ENCODE measurements around the gene ACR.

The ACR gene

DNA sequence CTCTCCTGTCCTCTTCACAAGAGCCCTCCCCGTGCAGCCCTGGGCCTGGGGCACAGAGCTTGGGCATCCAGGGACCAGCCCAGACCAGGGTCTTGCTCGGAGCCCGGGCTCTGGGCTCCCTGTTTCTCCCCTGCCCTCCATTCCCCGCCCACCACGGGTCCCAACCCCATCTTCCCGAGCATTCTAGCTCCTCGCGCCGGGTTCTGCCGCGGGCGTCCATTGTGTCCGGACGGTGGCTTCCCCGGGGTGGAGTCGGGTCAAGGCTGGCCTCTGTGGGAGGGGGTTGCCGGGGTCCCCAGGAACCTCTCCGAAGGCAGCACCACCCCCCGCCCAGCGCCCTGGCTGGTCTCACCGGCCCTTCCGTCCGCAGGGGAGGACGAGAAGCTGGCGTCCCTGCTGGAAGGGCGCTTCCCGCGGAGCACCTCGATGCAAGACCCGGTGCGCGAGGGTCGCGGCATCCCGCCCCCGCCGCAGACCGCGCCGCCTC, 18.1 kb upstream of the ACR start:
- DNase-seq, result no peak

DNA sequence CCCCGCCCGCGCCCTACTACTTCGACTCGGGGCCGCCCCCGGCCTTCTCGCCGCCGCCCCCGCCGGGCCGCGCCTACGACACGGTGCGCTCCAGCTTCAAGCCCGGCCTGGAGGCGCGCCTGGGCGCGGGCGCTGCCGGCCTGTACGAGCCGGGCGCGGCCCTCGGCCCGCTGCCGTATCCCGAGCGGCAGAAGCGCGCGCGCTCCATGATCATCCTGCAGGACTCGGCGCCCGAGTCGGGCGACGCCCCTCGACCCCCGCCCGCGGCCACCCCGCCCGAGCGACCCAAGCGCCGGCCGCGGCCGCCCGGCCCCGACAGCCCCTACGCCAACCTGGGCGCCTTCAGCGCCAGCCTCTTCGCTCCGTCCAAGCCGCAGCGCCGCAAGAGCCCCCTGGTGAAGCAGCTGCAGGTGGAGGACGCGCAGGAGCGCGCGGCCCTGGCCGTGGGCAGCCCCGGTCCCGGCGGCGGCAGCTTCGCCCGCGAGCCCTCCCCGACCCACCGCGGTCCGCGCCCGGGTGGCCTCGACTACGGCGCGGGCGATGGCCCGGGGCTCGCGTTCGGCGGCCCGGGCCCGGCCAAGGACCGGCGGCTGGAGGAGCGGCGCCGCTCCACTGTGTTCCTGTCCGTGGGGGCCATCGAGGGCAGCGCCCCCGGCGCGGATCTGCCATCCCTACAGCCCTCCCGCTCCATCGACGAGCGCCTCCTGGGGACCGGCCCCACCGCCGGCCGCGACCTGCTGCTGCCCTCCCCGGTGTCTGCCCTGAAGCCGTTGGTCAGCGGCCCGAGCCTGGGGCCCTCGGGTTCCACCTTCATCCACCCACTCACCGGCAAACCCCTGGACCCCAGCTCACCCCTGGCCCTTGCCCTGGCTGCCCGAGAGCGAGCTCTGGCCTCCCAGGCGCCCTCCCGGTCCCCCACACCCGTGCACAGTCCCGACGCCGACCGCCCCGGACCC, 17.4 kb upstream of the ACR start:
- DNase-seq, result no peak

DNA sequence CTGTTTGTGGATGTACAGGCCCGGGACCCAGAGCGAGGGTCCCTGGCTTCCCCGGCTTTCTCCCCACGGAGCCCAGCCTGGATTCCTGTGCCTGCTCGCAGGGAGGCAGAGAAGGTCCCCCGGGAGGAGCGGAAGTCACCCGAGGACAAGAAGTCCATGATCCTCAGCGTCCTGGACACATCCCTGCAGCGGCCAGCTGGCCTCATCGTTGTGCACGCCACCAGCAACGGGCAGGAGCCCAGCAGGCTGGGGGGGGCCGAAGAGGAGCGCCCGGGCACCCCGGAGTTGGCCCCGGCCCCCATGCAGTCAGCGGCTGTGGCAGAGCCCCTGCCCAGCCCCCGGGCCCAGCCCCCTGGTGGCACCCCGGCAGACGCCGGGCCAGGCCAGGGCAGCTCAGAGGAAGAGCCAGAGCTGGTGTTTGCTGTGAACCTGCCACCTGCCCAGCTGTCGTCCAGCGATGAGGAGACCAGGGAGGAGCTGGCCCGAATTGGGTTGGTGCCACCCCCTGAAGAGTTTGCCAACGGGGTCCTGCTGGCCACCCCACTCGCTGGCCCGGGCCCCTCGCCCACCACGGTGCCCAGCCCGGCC, 16.7 kb upstream of the ACR start:
- no peak for DNase-seq

DNA sequence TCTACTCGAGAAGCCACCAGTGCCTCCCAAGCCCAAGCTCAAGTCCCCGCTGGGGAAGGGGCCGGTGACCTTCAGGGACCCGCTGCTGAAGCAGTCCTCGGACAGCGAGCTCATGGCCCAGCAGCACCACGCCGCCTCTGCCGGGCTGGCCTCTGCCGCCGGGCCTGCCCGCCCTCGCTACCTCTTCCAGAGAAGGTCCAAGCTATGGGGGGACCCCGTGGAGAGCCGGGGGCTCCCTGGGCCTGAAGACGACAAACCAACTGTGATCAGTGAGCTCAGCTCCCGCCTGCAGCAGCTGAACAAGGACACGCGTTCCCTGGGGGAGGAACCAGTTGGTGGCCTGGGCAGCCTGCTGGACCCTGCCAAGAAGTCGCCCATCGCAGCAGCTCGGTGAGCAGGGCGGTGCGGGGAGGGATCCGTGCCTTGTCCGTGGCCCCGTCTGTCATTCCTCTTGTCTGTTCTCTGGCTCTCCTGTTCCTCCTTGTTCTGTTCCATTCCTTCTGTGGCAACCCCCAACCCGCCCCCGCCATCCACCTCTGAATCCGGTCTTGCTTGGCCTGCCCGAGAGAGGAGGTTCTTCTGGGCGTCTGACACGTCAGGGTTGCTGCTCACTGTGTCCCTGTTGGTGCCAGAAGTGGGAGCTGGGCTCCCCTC, 15.8 kb upstream of the ACR start:
- DNase-seq, result no peak

DNA sequence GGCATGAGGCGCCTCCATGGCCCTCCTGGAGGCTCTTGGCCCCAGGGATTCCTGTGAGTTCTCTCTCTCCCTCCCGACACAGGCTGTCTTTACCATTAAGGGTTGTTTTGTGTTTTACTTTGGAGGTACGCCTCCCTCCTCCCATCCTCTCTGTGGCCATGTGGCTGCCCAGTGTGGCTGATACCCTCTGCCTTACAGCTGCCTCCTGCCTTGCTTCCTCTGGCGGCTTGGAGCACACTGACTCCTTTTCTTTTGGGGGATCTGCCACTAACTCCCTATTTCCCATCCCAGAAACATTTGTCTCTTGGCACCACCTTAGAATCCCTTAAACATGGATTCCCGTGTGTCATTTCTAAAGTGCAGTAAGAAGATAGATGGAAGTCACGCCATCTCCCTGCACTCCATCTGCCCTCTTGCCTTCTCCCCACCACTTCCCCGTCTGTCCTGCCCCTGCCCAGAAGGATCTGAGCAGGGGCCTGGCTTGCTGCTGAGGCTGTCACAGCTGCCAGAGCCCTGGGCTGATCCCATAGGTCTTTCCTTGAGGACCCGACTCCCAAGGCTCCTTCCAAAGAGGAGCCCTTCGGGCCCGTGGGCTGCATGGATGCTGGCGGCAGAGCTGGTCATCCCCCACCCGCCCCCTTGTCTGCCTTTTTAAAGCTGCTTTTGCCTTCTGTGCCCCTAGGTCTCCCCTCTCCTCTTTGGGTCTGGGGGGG, 15.1 kb upstream of the ACR start:
- DNase-seq, result no peak

DNA sequence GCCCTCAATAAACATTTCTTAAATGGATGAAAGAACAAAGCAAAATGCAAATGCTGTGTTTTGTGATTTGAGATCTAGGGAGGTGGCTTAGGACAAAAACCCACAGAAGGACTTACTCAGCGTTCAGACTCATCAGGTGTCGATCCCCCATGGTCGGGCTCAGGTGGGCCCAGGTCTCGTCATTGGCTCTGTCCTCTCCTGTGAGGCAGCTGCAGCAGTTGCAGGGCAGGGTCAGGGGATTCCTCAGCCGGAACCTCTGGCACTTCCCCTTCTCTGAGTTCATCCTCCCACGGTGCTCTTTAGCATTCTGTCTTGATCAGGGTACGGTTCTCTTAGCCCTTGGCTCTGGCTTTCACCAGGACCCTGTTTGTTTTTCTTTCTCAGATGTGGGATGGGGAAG, 14.0 kb upstream of the ACR start:
- DNase-seq, result no peak

DNA sequence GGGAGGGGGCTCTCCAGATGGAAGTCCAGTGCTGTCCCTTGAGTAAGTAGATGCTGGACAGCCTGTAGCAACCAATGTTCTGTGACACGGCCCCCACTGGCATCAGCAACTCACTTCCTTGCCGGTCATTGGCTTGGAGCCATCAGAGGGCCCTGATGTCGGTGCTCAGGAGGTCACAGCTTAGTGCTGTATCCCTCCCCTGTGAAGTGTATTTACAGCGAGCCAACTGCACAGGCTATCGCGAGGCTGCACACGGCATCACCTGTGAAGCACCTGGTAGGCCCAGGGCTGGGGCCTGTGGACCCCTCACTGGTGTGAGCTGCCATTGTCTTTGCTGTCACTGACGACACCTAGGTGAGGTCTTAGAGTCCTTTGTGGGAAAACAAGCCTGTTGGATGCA, 13.4 kb upstream of the ACR start:
- no peak for DNase-seq

DNA sequence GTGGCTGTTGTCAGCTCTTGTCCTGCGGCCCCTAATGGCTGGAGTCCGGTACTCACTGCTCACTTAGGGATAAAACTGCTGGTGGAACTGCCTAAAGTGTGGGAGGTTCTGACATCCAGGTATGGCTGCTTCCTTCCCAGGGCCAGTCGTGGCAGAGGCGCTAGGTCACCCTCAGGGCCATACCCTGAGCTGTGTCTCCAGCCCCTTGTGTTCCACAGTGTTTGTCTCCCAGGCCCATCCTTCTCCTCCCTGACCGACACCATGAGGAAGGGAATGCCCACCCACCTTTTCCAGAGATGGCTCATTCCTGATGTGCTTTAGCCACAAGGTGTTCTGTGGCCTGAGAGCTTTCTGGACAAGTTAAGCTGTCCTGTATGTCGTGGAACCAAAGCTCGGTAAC, 12.4 kb upstream of the ACR start:
- DNase-seq, result no peak

DNA sequence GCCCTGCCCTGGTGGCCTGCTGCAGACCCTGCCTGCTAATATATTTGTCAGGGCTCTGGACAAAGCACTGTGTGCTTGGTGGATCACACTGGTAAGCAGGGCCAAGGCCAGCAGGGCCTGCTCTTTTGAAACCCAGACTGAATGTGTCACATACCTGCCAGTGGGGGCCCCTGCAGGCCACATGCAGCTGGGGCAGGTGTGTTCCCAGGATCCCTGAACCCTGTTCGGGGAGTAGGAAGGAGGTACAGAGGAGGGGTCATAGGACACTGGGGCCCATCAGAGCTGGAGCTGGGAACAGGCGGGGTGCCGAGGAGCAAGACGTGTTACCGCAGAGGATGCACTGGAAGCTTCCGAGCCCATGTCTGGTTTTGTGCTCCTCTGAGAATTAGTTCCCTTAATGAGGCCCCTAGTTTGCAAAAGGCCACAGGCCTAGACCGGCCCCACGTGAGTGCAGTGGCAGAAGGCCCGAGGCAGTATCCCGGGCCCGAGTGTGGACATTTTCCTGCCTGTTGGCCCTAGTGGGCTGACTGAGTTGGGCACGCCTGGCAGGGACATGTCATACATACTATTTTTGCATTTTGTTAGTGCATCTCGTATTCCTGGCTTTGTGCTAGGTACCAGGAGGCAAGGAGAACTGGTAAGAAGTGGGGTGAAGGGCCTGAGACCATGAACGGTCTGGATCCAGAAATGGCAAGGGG, 11.2 kb upstream of the ACR start:
- no peak for DNase-seq

DNA sequence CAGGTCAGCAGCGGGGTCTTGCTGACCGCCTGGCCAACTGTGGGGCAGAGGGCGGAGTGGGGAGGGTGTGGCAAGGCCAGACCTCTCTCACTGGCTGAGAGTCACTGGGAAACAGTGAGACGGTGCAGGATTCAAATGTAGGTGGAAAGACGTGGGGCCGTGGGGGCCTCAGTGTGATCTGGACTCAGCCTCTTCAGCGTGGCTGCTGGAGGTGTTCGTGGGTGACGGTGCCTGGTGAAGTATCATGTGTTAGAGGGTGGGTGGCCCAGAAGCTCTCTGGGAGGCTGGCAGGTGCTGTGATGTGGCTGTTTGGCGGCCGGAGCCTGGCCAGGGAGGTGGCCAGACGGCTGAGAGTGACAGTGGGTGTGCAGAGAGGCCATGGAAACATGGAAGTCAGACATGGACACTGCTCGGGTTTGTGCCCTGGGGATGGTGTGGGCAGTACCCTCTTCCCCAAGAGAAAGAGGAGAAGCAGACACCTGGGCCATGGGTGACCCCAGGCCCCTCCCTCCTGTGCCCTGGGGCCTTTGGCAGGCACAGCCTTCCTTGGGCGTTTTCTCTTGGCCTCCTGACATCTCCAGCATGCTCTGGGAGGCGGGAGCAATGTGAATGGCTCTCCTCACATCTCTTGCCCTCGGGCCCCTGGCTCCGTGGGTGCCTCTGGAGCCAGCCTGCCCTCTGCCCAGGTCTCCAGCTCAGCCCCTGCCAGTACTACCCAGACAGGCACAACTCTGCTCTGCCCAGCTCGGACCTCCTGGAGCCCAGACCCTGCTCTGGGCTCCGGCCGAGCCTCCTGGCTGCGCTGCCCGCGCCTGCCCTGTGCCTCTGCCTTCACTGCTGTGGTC, 10.1 kb upstream of the ACR start:
- no peak for DNase-seq

DNA sequence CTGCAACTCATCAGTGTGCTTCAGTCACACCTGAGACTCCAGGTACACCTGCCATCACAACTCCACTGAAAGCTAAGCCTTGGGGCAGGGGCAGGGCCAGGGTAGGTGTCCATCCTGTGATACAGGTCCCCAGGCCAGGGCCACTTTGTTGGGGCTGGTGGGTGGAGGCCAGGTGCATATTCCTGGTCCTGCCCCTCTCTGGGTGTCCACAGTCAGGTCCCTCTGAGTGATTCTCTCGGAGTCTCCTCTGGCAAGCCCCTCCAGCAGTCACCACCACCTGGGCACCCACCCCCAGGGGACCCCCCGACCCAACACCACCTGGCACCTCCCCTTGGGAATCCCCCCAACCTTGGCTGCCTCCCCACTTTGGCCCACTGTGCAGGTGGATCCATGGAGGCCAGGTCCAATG, 9.5 kb upstream of the ACR start:
- no peak for DNase-seq

DNA sequence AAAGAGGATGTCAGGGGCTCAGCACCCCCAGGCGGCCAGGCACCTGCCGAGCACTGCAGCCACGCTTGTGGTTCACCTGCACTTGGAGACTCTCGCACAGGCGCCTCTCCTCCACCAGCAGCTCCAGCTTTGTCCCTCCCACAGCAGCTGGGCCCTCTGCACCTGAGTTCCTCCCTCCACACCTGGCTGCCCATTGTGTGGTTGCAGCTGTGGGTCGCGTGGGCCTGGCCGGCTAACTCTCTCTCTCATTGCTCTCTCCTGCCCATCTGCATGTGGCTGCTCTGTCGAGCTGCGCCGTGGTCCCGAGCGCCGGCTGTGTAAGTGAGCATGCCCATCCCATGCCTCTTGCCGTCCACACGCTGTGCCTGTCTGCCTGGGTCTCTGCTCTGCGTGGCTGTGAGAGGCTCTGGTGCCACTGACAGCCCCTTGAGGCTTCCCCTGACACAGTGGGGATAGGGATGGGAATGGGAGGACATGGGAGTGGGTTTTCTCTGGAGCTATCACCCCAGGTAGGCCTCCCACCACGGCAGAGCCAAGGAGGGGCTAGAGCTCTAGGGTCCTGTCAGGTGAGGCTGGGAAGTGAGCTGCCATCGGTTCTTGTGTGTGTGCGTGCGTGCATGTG, 8.5 kb upstream of the ACR start:
- no peak for DNase-seq

DNA sequence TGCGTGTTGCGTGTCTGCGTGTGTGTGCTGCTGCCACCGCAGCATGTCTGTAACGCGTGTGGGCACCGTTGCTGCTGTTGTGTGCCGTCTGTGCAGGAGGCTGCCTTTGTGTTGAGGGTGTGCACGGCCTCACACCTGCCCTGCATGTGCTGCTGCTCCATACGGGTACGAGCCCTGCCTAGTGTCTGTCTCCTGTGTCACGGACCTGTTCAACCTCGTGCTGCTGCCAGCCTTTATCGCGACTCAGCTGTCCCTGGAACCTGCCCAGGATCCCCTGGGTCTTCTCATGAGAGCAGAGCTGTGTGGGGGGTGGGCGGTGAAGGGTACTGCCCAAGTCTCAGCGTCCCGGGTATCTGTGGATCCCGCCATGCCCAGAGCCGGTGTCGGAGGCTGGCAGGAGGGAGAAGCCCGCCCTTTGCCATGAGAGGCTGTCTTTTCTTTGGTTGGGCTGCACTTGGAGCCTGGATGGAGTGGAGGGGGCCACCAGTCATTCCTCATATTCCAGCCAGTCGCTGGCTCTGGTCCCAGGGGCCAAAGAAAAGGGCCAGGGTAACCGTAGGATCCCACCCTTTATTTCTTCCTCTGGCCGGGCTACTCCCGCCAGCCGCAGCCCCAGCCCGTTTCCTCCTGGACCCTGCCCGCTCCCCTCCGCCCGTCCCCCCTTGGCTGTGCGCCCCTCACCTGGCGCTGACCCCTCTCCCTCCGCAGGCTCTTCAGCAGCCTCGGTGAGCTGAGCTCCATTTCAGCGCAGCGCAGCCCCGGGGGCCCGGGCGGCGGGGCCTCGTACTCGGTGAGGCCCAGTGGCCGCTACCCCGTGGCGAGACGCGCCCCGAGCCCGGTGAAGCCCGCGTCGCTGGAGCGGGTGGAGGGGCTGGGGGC, 7.8 kb upstream of the ACR start:
- DNase-seq, result no peak

DNA sequence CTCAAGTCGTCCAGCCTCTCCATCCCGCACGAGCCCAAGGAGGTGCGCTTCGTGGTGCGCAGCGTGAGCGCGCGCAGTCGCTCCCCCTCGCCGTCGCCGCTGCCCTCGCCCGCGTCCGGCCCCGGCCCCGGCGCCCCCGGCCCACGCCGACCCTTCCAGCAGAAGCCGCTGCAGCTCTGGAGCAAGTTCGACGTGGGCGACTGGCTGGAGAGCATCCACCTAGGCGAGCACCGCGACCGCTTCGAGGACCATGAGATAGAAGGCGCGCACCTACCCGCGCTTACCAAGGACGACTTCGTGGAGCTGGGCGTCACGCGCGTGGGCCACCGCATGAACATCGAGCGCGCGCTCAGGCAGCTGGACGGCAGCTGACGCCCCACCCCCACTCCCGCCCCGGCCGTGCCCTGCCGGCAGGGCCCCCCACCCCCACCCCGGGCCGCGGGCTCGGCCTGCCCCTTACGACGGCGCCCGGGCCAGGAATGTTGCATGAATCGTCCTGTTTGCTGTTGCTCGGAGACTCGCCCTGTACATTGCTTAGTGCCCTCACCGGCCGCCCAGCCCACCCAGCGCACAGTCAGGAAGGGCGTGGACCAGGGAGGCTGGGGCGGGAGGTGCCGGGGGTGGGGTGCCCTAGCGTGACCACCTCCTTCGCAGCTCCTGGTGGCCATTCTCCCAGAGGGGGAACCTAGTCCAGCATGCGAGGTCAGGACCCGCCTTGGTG, 6.9 kb upstream of the ACR start:
- no peak for DNase-seq

DNA sequence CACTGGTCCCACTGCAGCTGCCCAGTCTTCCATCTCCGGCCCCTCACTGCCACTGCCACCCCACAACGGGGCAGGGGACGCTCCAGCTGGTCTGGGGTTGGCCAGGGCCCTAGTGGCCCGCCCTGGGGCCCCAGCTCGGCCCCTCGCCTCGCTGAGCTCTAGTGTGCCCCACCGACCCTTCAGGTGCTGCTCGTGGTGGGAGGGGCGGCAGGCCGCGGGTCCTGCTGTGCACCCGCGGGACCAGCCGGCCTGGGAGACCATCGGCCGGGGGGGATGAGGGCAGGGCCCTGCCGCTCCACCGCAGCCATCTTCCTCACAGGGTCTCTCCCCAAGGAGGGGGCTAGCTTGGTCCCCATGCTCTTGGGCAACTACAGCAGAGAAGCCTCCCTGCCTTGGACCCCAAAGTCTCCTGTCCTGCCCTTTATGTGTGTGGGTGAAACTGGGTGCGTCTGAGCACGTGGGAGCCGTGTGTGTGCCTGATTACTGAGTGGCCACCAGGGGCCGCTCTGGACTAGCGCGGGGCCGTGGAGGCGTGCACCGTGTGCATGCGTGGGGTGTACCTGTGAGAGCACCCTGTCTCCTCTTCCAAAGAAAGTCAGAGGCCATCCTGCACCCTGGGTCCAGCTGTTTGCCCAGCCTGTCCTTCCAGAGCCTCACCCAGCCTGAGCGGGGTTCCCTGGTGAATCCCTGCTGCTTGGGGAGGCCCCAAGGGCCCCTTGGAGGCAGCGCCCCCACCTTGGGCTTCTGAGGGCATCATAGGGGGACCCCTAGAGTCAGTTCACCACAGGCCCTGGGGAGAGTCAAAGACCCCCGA, 6.0 kb upstream of the ACR start:
- DNase-seq, result peak; percentile 48 to 73

DNA sequence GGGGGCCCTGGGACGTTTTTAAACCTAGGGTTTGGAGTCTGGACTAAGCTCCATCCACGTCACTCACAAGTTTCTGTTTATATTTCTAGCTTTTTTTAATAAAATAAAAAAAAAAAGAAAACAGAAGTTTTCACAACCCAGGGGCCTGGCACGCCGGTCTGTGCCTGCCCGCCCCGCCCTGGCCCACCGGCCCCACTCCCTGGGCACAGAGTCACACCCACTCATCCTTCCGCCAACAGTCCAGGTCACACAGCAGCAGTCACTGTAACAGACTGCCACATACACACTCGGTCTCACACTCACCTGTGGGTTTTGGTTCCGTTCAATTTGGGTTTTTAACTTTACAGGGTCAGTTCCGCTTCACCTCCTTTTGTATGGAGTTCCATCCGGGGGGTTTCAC, 5.3 kb upstream of the ACR start:
- DNase-seq, result no peak

DNA sequence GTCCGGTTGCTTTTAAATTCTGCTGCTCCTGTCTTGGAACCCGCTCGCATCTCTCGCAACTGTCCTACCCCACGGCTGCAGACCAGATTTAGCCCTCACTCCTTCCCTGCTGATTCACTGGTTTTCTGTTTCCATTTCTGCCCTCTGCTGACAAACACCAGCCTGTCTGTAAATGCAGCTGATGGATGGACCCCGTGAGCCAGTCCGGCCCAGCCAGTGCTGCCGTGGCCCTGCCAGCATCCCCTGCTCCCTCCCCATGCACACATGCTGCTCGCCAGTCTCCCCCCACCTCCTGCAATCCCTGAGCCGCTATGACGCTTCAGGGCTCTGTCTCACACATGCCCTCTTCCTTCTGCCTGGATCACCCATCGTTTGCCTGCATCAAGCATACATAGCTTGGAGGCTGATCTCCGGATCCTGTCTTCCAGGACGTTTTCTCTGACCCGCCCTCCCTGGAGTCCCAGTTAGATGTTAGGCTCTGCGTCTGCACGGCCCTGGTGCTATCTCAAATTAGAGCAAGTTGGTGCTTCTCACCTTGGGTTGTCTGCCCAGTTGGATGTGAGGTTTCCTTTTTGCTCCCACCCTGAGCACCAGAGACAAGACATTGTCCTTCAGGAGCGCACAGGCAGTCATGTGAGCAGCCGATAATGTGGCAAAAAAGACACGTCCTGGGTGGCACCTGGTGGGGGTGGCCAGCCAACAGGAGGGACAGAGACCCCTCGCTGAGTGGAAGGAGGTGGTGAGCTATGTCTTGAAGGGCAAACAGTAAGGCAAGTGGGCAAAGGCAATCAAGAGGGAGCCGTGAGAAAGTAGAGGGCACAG, 4.3 kb upstream of the ACR start:
- no peak for DNase-seq
